ENCODE data around the gene RBM45.
A peak's percentile ranks its signal among the peaks of the same experiment; 100 is the strongest.

RBM45 gene

DNA sequence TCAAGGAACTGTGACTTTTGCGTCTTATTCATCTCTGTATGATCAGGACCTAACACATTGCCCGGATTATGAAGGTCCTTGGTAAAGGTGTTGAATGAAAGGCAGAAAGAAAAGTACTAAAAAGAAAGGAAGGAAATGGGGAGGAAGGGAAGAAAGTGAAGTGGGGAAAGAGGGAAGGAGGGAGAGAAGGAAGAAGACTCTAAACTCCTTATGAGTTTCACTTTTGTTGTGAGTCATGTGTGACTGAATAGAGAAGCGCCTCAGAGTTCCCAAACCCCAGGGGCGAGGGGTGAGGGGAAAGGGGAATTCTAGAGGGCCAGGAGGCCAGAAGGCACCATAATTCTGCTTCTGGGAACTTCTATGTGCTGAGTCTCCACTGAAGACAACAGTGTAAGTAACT, 51.2 kb downstream of the RBM45 start:
- no peak for DNase-seq

- DNase-seq = no peak
These were observed 51.7 kb downstream of the RBM45 start for GRCh38 chr2:178163911-178164310.

DNA sequence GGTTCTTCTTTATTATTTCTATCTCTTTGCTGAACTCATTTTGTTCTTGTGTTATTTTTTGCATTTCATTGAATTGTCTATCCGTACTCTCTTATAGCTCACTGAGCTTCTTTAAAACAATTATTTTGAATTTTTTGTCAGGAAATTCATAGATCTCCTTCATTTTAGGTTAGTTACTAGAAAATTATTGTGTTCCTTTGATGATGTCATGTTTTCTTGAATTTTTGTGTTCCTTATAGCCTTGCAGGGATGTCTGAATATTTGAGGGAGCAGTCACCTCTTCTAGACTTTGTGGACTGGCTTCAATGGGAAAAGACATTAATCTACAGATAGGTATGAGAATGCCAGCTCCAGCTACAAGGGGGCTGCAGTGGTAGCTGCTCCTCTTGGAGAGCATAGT, 61.4 kb downstream of the RBM45 start:
- no peak for DNase-seq

GRCh38 chr2:178177066-178177679, 64.9 kb downstream of the RBM45 start:
- peak; percentile 78 to 82 for DNase-seq
